Psoas muscle (tissue), 8 donors: Measurements from ENCODE around the gene BSG. TPM values are rescaled to one million over a fixed set of nuclear protein-coding genes. Genes with fewer than 3 reads are reported as not detected.

ENCODE experiments used
- ATAC-seq, 4 donors: fragments of 200-7000 bp; cut with Tn5 transposase; one replicate each; pipeline ENCODE4 v1.9.1; 2020; ENCODE audit warnings: moderate library complexity in 3 of 4, mild to moderate bottlenecking in 2 of 4
- DNase-seq, 2 donors: peaks; one replicate each; pipeline ENCODE4 v3.0.0-alpha.2; 2020
- H3K27ac ChIP-seq: fragments of 200-600 bp; one replicate; pipeline ENCODE4 v1.8.0; 2022
- H3K27me3 ChIP-seq, 3 donors: fragments of 200-600 bp in 1 of 3; one replicate each; pipeline versions ENCODE4 v1.6.1 to v1.8.0; 2013 to 2022; ENCODE audit warnings: low read length in 2 of 3, mild to moderate bottlenecking in 2 of 3, moderate library complexity in 1 of 3; ENCODE audit not compliant: insufficient read depth in 3 of 3
- H3K36me3 ChIP-seq, 2 donors: fragments of 200-600 bp in 1 of 2; one replicate each; pipeline versions ENCODE4 v1.6.1 to v1.8.0; 2013 to 2022; ENCODE audit warnings: low read depth in 1 of 2, mild to moderate bottlenecking in 1 of 2, moderate library complexity in 1 of 2; ENCODE audit not compliant: insufficient read depth in 1 of 2
- H3K4me1 ChIP-seq: fragments of 200-600 bp; one replicate; pipeline ENCODE4 v1.8.0; 2022
- H3K4me3 ChIP-seq: fragments of 200-600 bp; one replicate; pipeline ENCODE4 v1.8.0; 2022; ENCODE audit warnings: mild to moderate bottlenecking
- H3K9me3 ChIP-seq: fragments of 200-600 bp; one replicate; pipeline ENCODE4 v1.8.0; 2022
- CTCF ChIP-seq: fragments of 200-600 bp; IDR thresholded peaks from one replicate; pipeline ENCODE4 v1.8.0; 2022; ENCODE audit warnings: antibody characterized with exemption
- WGBS, 3 donors: extraction: QIAGEN DNeasy Blood & Tissue Kit; methylation state at CpG; one replicate each; pipeline versions ENCODE4 v1.1.6 to v1.1.7; 2013; 5-methylcytosine and 5-hydroxymethylcytosine counted together
- intact Hi-C, 2 donors: fragments of 100-400 bp; cut with DNase I; formaldehyde crosslinking; loops; one replicate each; pipeline versions ENCODE4 v1.11.0 to v1.14.2; 2022
- polyA plus RNA-seq, 3 donors: library from polyadenylated mRNA; stranded (reverse); fragments of 200-250 nt; gene quantifications; one replicate each; pipeline ENCODE4 v1.2.3, GENCODE V29; 2013
- total RNA-seq, 4 donors: library from RNA; stranded (reverse); fragmentation: NEBNext Ultra II Directional in 2 of 4; extraction: Animal tissue kit (Norgen Biotek cat#: 25700) in 2 of 4; gene quantifications; one replicate each; pipeline versions ENCODE4 v1.2.1 to v1.2.4, GENCODE V29; 2021 to 2023
- donor health status: healthy with polysubstance abuse.
- donor health status: DM: no; HTN: no; CAD: no; lungs with moderate emphysema.
- donor health status: Bipolar disorder and iron deficiency.
- donor health status: healthy.
- donor health status: DM: yes; HTN: yes; CAD: no.
- donor health status: DM: no; HTN: no; CAD: no.
- donor health status: DM: no; HTN: no; CAD: no.
- donor health status: DM: yes; HTN: yes; CAD: no.

Gene BSG
- total and polyA plus RNA-seq, 7 donors: 172 to 381 (median 299) TPM

- H3K27me3 ChIP-seq: peaks cover 0 to 3% (median 0%) of the 10 kb centered on the region in 3 donors
- DNase-seq (no peak), ATAC-seq (no peak)
- H3K9me3 ChIP-seq: no peaks in the 10 kb centered on the region
- intact Hi-C loops: no loop called here
- H3K27ac ChIP-seq: no peak overlapping the region
- no peak overlapping the region for H3K4me3 ChIP-seq
- TF ChIP-seq CTCF: no peak
- H3K4me1 ChIP-seq: no peaks in the 10 kb centered on the region
- H3K36me3 ChIP-seq: peaks cover 0 to 11% of the 10 kb centered on the region in 2 donors
- 81 to 85% (median 83%) methylated on average over 15 of the region's 15 CpGs for WGBS, 3 donors
These were observed 25.3 kb upstream of the BSG start for GRCh38 chr19:547117-547516.

DNA sequence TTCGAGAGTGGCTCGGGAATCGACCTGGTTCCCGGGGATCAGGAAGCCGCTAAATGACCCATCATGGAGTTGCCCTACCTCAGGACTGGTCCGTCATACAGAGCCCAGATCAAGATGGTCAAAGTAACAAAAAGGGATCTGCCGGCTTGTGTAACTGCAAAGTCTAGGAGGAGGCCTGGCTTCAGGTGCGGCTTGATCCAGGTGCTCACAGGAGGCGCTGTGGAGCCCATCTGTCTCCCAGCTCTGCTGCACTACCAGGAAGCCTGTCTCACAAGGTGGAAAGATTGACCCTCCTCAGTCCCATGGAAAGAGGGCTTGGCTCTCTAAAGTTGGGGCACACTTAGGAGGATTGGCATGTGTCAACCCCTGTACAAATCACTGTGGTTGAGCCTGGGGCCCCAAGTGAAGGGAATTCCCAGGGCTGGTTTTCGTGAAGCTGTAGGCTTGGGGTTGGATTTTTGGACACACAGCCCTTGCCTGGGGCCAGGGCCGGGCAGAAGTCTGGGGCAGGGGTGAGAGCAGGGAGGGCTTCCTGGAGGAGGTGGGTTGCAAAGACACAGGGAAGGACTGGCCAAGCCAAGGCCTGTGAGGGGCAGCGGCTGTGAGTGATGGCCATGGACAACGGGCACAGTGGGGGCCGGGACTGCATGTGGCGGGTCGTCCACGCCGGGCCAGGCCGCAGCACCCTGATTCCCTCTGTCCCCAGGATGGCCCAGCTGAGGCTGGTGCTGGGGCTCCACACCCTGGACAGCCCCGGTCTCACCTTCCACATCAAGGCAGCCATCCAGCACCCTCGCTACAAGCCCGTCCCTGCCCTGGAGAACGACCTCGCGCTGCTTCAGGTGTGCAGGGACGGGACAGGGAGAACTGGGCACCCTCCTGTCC is 24.3 kb upstream of the BSG start:
- 79 to 82% (median 80%) methylated on average over 25 to 26 of the region's 26 CpGs for WGBS, 3 donors
- Histone ChIP-seq H3K27me3 (peaks cover 0 to 3% (median 0%) of the 10 kb centered on the region in 3 donors), H3K27ac (no peak overlapping the region), H3K9me3 (no peaks in the 10 kb centered on the region), H3K36me3 (peaks cover 0 to 2% of the 10 kb centered on the region in 2 donors), H3K4me1 (no peaks in the 10 kb centered on the region), H3K4me3 (no peak overlapping the region)
- intact Hi-C loops: no loop called here
- no peak for ATAC-seq
- TF ChIP-seq CTCF: no peak
- DNase-seq: no peak

DNA sequence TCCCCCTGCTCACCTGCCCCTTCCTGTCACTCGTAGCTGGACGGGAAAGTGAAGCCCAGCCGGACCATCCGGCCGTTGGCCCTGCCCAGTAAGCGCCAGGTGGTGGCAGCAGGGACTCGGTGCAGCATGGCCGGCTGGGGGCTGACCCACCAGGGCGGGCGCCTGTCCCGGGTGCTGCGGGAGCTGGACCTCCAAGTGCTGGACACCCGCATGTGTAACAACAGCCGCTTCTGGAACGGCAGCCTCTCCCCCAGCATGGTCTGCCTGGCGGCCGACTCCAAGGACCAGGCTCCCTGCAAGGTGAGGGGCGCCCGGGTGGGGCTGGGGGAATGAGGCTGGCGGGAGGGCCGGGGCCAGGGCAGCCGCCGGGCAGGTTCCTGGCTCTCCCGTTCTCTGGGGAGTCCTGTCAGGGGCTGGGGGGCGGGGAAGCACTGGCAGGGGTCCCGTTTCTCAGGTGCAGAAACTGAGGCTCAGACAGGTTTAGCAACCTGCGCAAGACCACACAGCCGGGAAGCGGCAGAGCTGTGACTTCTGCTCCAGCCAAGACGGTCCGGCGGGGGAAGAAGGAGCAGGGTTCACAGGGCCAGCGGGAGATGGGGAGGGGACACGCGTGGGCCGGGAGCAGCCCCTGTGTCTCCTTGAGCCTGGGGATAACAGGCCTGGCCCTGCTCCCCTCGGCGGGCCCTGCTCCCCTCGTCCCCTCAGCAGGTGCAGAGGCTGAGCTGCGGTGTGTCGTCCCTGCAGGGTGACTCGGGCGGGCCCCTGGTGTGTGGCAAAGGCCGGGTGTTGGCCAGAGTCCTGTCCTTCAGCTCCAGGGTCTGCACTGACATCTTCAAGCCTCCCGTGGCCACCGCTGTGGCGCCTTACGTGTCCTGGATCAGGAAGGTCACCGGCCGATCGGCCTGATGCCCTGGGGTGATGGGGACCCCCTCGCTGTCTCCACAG is 23.2 kb upstream of the BSG start:
- Histone ChIP-seq H3K4me3 (no peak overlapping the region), H3K27me3 (peaks cover 0 to 3% (median 0%) of the 10 kb centered on the region in 3 donors), H3K27ac (no peak overlapping the region), H3K4me1 (no peaks in the 10 kb centered on the region), H3K9me3 (no peaks in the 10 kb centered on the region), H3K36me3 (no peaks in the 10 kb centered on the region)
- no peak for DNase-seq
- intact Hi-C loops: no loop called here
- 62 to 71% (median 65%) methylated on average over 43 to 52 of the region's 52 CpGs for WGBS, 3 donors
- peak in 2 of 4 donors; percentile 7 to 23 for ATAC-seq
- no peak for TF ChIP-seq CTCF

- Histone ChIP-seq H3K36me3 (no peaks in the 10 kb centered on the region), H3K4me3 (no peak overlapping the region), H3K4me1 (no peaks in the 10 kb centered on the region), H3K27me3 (peaks cover 0 to 16% (median 0%) of the 10 kb centered on the region in 3 donors), H3K27ac (no peak overlapping the region), H3K9me3 (no peaks in the 10 kb centered on the region)
- no peak for TF ChIP-seq CTCF
- no peak for DNase-seq
- ATAC-seq: no peak
- 55 to 64% (median 61%) methylated on average over 20 of the region's 20 CpGs for WGBS, 3 donors
- intact Hi-C loops: no loop called here
These were observed 17.6 kb upstream of the BSG start for GRCh38 chr19:554817-555216.
